Mesenchymal stem cell (in vitro differentiated cells and primary cell): Measurements from ENCODE around the gene FAM180A.
A peak's percentile ranks its signal among the peaks of the same experiment; 100 is the strongest.

Experiments
- DNase-seq: peaks from one replicate; pipeline ENCODE4 v3.0.0-alpha.2; 2013
- H2AFZ ChIP-seq: one replicate; pipeline ENCODE4 v1.6.1; 2013; ENCODE audit warnings: low read depth, mild to moderate bottlenecking, control low read depth, inconsistent platforms, low read length, moderate library complexity
- H2AK5ac ChIP-seq: 2 replicates; pipeline ENCODE4 v1.6.1; 2013; ENCODE audit warnings: low read length, moderate library complexity, mild to moderate bottlenecking, inconsistent platforms; ENCODE audit not compliant: severe bottlenecking
- H2BK120ac ChIP-seq: one replicate; pipeline ENCODE4 v1.6.1; 2013; ENCODE audit warnings: low read depth, mild to moderate bottlenecking, inconsistent platforms, low read length, moderate library complexity
- H2BK12ac ChIP-seq, 2 experiments: one replicate each; pipeline ENCODE4 v1.6.1; 2013; ENCODE audit warnings: inconsistent platforms in 2 of 2, low read length in 2 of 2, mild to moderate bottlenecking in 2 of 2, moderate library complexity in 2 of 2, control low read depth in 1 of 2
- H2BK15ac ChIP-seq: one replicate; pipeline ENCODE4 v1.6.1; 2013; ENCODE audit warnings: mild to moderate bottlenecking, low read depth, inconsistent platforms; ENCODE audit not compliant: poor library complexity, severe bottlenecking
- H2BK5ac ChIP-seq: 2 replicates; pipeline ENCODE4 v1.6.1; 2013; ENCODE audit warnings: low read depth, mild to moderate bottlenecking, low read length, control low read depth, inconsistent platforms; ENCODE audit not compliant: poor library complexity, severe bottlenecking
- H3K14ac ChIP-seq, 2 experiments: one replicate each; pipeline ENCODE4 v1.6.1; 2013; ENCODE audit warnings: inconsistent platforms in 2 of 2, low read length in 2 of 2, control low read depth in 1 of 2, mild to moderate bottlenecking in 1 of 2, moderate library complexity in 1 of 2
- H3K18ac ChIP-seq, 2 experiments: one replicate each; pipeline ENCODE4 v1.6.1; 2013; ENCODE audit warnings: inconsistent platforms in 2 of 2, low read length in 2 of 2, control low read depth in 1 of 2, low read depth in 1 of 2, mild to moderate bottlenecking in 1 of 2
- H3K23ac ChIP-seq, 2 experiments: one replicate each; pipeline ENCODE4 v1.6.1; 2013; ENCODE audit warnings: inconsistent platforms in 2 of 2, low read length in 2 of 2, mild to moderate bottlenecking in 2 of 2, moderate library complexity in 2 of 2, control low read depth in 1 of 2
- H3K27ac ChIP-seq: 2 replicates; pipeline ENCODE4 v1.5.1; 2013; ENCODE audit warnings: mild to moderate bottlenecking, moderate library complexity, low read length, control low read depth, inconsistent platforms; ENCODE audit not compliant: poor library complexity, severe bottlenecking
- H3K27me3 ChIP-seq, 2 experiments: 2 replicates each; pipeline versions ENCODE4 v1.6.1 to v1.7.0; 2013; ENCODE audit warnings: low read length in 2 of 2, mild to moderate bottlenecking in 2 of 2, moderate library complexity in 2 of 2, control low read depth in 1 of 2, inconsistent platforms in 1 of 2; ENCODE audit not compliant: control insufficient read depth in 1 of 2, insufficient read depth in 1 of 2
- H3K36me3 ChIP-seq, 2 experiments: 2 replicates each; pipeline versions ENCODE4 v1.6.1 to v1.7.0; 2013; ENCODE audit warnings: low read length in 2 of 2, control low read depth in 1 of 2, inconsistent platforms in 1 of 2, low read depth in 1 of 2, mild to moderate bottlenecking in 1 of 2; ENCODE audit not compliant: insufficient read depth in 2 of 2, control insufficient read depth in 1 of 2
- H3K4ac ChIP-seq, 2 experiments: one replicate each; pipeline ENCODE4 v1.6.1; 2013; ENCODE audit warnings: inconsistent platforms in 2 of 2, low read length in 2 of 2, mild to moderate bottlenecking in 2 of 2, moderate library complexity in 2 of 2, control low read depth in 1 of 2, low read depth in 1 of 2
- H3K4me1 ChIP-seq: 2 replicates; pipeline ENCODE4 v1.6.1; 2013; ENCODE audit warnings: low read depth, low read length, control low read depth; ENCODE audit not compliant: control insufficient read depth, insufficient read depth
- H3K4me2 ChIP-seq: 2 replicates; pipeline ENCODE4 v1.6.1; 2013; ENCODE audit warnings: low read length, mild to moderate bottlenecking, inconsistent platforms; ENCODE audit not compliant: poor library complexity, severe bottlenecking
- H3K4me3 ChIP-seq, 2 experiments: 2 replicates each; pipeline versions ENCODE4 v1.5.1 to v1.7.0; 2013; ENCODE audit warnings: low read length in 2 of 2, mild to moderate bottlenecking in 2 of 2, control low read depth in 1 of 2, low read depth in 1 of 2; ENCODE audit not compliant: insufficient read depth in 1 of 2
- H3K79me1 ChIP-seq: replicated peaks from 2 replicates; pipeline ENCODE4 v1.6.1; 2013; ENCODE audit warnings: mild to moderate bottlenecking, control low read depth, low read length, inconsistent platforms; ENCODE audit not compliant: poor library complexity, severe bottlenecking
- H3K9ac ChIP-seq: 2 replicates; pipeline ENCODE4 v1.7.0; 2013; ENCODE audit warnings: mild to moderate bottlenecking, low read length, moderate library complexity
- H3K9me3 ChIP-seq: 2 replicates; pipeline ENCODE4 v1.7.0; 2013; ENCODE audit warnings: mild to moderate bottlenecking, low read length; ENCODE audit not compliant: control insufficient read depth
- H4K8ac ChIP-seq: one replicate; pipeline ENCODE4 v1.6.1; 2013; ENCODE audit warnings: inconsistent platforms, mild to moderate bottlenecking, low read length, moderate library complexity
- H4K91ac ChIP-seq: one replicate; pipeline ENCODE4 v1.6.1; 2013; ENCODE audit warnings: mild to moderate bottlenecking, low read length, inconsistent platforms
- WGBS: methylation state at CpG from one replicate; pipeline ENCODE4 v1.1.7; 2013; ENCODE audit warnings: mixed read lengths; 5-methylcytosine and 5-hydroxymethylcytosine counted together

Gene FAM180A

GRCh38 chr7:135714534-135715009, 34.0 kb downstream of the FAM180A start:
- H2BK12ac ChIP-seq, result no peak overlapping the region
- no peak overlapping the region for H2AK5ac ChIP-seq
- H3K23ac ChIP-seq, result no peak overlapping the region
- H3K9ac ChIP-seq, result no peak overlapping the region
- WGBS, result 27% methylated on average over 20 of the region's 20 CpGs
- H3K9me3 ChIP-seq, result no peaks in the 10 kb centered on the region
- peak overlapping the region in 1 of 2 experiments; percentile 93 for H3K14ac ChIP-seq
- no peak overlapping the region for H3K27ac ChIP-seq
- H3K27me3 ChIP-seq, result peaks cover 0 to 34% of the 10 kb centered on the region in 2 experiments
- peaks cover 15% of the 10 kb centered on the region for H3K4me1 ChIP-seq
- H4K8ac ChIP-seq, result peak overlapping the region; percentile 12
- DNase-seq, result peak; percentile 74
- no peak overlapping the region for H2BK15ac ChIP-seq
- H2AFZ ChIP-seq, result no peak overlapping the region
- peak overlapping the region in 1 of 2 experiments; percentile 85 for H3K18ac ChIP-seq
- no peak overlapping the region for H2BK5ac ChIP-seq
- H3K36me3 ChIP-seq, result peaks cover 0 to 50% of the 10 kb centered on the region in 2 experiments
- H3K4ac ChIP-seq, result no peak overlapping the region
- H4K91ac ChIP-seq, result no peak overlapping the region
- H3K4me2 ChIP-seq, result peak overlapping the region; percentile 3
- H3K4me3 ChIP-seq, result no peak overlapping the region
- no peaks in the 10 kb centered on the region for H3K79me1 ChIP-seq
- H2BK120ac ChIP-seq, result no peak overlapping the region

- Histone ChIP-seq H3K36me3 (peaks cover 0 to 44% of the 10 kb centered on the region in 2 experiments), H3K4me2 (peak overlapping the region; percentile 3), H2BK15ac (no peak overlapping the region), H3K79me1 (no peaks in the 10 kb centered on the region), H2AK5ac (no peak overlapping the region), H2BK12ac (no peak overlapping the region), H3K18ac (peak overlapping the region in 1 of 2 experiments; percentile 13), H3K9ac (no peak overlapping the region), H3K4ac (no peak overlapping the region), H3K4me3 (no peak overlapping the region), H3K27ac (no peak overlapping the region), H4K8ac (no peak overlapping the region), H2BK120ac (no peak overlapping the region), H4K91ac (no peak overlapping the region), H2BK5ac (no peak overlapping the region), H3K9me3 (no peaks in the 10 kb centered on the region), H3K27me3 (peaks cover 0 to 29% of the 10 kb centered on the region in 2 experiments), H3K4me1 (peaks cover 15% of the 10 kb centered on the region), H2AFZ (no peak overlapping the region), H3K14ac (no peak overlapping the region), H3K23ac (no peak overlapping the region)
- 87% methylated on average over 3 of the region's 4 CpGs for WGBS
- DNase-seq, result no peak
Observed at GRCh38 chr7:135713836-135714470, 34.7 kb downstream of the FAM180A start.

DNA sequence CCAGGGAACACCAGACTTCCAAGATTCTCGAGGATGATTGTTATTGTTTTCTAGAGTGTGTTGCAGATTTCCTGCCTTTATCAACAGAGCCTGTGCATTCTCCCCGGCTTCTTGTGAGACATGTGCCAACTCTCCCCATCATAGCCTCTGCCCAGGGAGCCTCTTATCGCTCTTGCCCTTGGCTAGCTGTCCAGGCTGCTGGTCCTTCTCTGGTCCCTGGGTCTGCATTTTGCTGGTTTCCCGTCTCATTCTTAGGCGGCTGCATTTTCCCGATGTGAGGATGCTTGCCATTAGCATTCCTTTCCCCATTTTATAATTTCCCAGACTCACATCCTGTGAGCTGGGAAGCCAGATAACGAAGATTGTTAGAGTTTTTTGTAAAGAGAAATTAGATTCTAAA, 35.8 kb downstream of the FAM180A start:
- Histone ChIP-seq H3K79me1 (no peaks in the 10 kb centered on the region), H3K14ac (no peak overlapping the region), H2AFZ (no peak overlapping the region), H3K9me3 (no peaks in the 10 kb centered on the region), H4K91ac (no peak overlapping the region), H3K9ac (no peak overlapping the region), H3K27ac (no peak overlapping the region), H2BK15ac (no peak overlapping the region), H3K4ac (no peak overlapping the region), H3K4me1 (peaks cover 15% of the 10 kb centered on the region), H3K18ac (no peak overlapping the region), H3K4me3 (no peak overlapping the region), H3K4me2 (no peak overlapping the region), H2BK120ac (no peak overlapping the region), H3K27me3 (peaks cover 0 to 17% of the 10 kb centered on the region in 2 experiments), H4K8ac (no peak overlapping the region), H3K23ac (no peak overlapping the region), H2AK5ac (no peak overlapping the region), H2BK5ac (no peak overlapping the region), H2BK12ac (no peak overlapping the region), H3K36me3 (peaks cover 0 to 38% of the 10 kb centered on the region in 2 experiments)
- WGBS, result 70% methylated on average over 7 of the region's 7 CpGs
- no peak for DNase-seq

DNA sequence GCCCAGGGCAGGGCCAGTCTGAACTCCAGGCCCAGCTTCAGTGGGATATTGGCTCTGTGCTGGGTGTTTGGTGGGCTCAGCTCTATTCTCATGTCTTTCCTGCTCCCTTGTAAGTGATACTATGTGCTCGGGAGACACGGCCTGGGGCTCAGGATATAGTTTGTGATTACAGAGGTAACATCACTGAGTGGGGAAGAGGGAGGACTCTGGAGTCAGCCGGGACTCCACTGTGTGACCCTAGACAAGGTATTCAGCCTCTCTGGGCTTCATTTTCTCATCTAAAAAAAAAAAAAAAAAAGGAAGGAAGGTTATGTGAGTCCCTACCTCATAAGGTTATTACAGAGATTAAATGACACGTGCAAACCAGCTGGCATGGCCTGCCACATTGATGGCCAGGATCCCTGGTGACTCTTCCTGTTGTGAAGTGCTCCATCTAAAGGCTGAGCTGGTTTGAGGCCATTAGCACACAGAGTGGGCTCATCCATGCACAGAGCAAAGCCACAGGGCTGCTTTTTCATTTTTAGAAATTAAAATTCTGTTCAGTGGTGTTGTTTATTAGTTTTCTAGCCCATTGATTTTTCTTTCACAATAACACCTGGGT, 36.3 kb downstream of the FAM180A start:
- Histone ChIP-seq H3K18ac (no peak overlapping the region), H2BK15ac (no peak overlapping the region), H2BK120ac (no peak overlapping the region), H3K36me3 (peaks cover 0 to 35% of the 10 kb centered on the region in 2 experiments), H3K23ac (no peak overlapping the region), H2BK5ac (no peak overlapping the region), H2AK5ac (no peak overlapping the region), H3K4me2 (no peak overlapping the region), H4K8ac (no peak overlapping the region), H3K14ac (no peak overlapping the region), H3K4me3 (no peak overlapping the region), H3K4me1 (peaks cover 15% of the 10 kb centered on the region), H2AFZ (no peak overlapping the region), H3K27ac (no peak overlapping the region), H3K4ac (no peak overlapping the region), H3K79me1 (no peaks in the 10 kb centered on the region), H2BK12ac (no peak overlapping the region), H3K9me3 (no peaks in the 10 kb centered on the region), H4K91ac (no peak overlapping the region), H3K9ac (no peak overlapping the region), H3K27me3 (peaks cover 0 to 13% of the 10 kb centered on the region in 2 experiments)
- no peak for DNase-seq
- WGBS, result 94% methylated on average over 3 of the region's 4 CpGs
